ENCODE measurements around the gene PIK3R3. TPM values are rescaled to one million over a fixed set of nuclear protein-coding genes. Genes with fewer than 3 reads are reported as not detected.

The PIK3R3 gene
- total RNA-seq, 1 experiment from 2014 or later: 9.0 TPM

DNA sequence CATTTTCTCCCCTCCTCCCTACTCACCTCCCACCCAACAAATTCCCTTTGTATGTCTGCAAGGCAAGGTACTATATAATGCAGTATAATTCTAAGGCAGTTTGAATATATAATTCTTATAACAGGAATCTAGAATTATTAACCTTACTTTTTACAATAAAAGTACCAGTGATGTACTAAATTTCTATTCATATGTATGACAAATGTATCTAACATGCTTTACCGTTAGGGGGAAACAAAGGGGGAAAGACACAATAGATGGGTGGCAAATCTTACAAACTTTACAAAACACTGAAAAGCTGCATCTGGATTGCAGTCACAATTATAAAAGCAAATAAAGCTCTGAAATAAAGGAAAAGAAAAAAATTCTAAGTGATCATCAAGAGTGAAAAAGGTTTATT, 2.3 kb downstream of the PIK3R3 start:
- H3K9me3 Mint-ChIP-seq: 0 out of 2 replicates have a peak, but pooled peaks cover 3% of the 10 kb centered on the region
- H3K27me3 Mint-ChIP-seq (ENCODE audit: low read depth): peaks cover 29% of the 10 kb centered on the region
- TF ChIP-seq, protein P1, sequence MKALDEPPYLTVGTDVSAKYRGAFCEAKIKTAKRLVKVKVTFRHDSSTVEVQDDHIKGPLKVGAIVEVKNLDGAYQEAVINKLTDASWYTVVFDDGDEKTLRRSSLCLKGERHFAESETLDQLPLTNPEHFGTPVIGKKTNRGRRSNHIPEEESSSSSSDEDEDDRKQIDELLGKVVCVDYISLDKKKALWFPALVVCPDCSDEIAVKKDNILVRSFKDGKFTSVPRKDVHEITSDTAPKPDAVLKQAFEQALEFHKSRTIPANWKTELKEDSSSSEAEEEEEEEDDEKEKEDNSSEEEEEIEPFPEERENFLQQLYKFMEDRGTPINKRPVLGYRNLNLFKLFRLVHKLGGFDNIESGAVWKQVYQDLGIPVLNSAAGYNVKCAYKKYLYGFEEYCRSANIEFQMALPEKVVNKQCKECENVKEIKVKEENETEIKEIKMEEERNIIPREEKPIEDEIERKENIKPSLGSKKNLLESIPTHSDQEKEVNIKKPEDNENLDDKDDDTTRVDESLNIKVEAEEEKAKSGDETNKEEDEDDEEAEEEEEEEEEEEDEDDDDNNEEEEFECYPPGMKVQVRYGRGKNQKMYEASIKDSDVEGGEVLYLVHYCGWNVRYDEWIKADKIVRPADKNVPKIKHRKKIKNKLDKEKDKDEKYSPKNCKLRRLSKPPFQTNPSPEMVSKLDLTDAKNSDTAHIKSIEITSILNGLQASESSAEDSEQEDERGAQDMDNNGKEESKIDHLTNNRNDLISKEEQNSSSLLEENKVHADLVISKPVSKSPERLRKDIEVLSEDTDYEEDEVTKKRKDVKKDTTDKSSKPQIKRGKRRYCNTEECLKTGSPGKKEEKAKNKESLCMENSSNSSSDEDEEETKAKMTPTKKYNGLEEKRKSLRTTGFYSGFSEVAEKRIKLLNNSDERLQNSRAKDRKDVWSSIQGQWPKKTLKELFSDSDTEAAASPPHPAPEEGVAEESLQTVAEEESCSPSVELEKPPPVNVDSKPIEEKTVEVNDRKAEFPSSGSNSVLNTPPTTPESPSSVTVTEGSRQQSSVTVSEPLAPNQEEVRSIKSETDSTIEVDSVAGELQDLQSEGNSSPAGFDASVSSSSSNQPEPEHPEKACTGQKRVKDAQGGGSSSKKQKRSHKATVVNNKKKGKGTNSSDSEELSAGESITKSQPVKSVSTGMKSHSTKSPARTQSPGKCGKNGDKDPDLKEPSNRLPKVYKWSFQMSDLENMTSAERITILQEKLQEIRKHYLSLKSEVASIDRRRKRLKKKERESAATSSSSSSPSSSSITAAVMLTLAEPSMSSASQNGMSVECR (CRISPR knock-in tag; IDR thresholded peaks at IDR 0.05; ENCODE audit: borderline replicate concordance): no peak
- TF ChIP-seq NR3C1 (CRISPR knock-in tag; conservative IDR thresholded peaks at IDR 0.05; ENCODE audit: low read depth): no peak
- peak overlapping the region; percentile 90 for H3K4me3 Mint-ChIP-seq
- H3K4me1 Mint-ChIP-seq: peaks cover 23% of the 10 kb centered on the region
- ChIA-PET CTCF (no interaction called here), POLR2A (no interaction called here)
- H3K36me3 Mint-ChIP-seq: no peaks in the 10 kb centered on the region
- ATAC-seq: no peak
- no peak for DNase-seq (ENCODE audit: low spot score)
- H3K27ac Mint-ChIP-seq: no peak overlapping the region

GRCh38 chr1:46128344-46128743, 4.1 kb downstream of the PIK3R3 start:
- POLR2A ChIA-PET: no interaction called here
- Mint-ChIP-seq H3K4me3 (no peak overlapping the region), H3K27ac (no peak overlapping the region), H3K4me1 (peaks cover 14% of the 10 kb centered on the region), H3K27me3 (ENCODE audit: low read depth) (peaks cover 18% of the 10 kb centered on the region), H3K36me3 (no peaks in the 10 kb centered on the region), H3K9me3 (0 out of 2 replicates have a peak, but pooled peaks cover 3% of the 10 kb centered on the region)
- CTCF ChIA-PET: no interaction called here
- no peak for ATAC-seq
- TF ChIP-seq HMGA2 (CRISPR knock-in tag; IDR thresholded peaks at IDR 0.05) (no peak), ZNF281 (CRISPR knock-in tag; IDR thresholded peaks at IDR 0.05) (no peak), KAT7 (CRISPR knock-in tag; IDR thresholded peaks at IDR 0.05; ENCODE audit: borderline replicate concordance) (no peak), STAT6 (CRISPR knock-in tag; conservative IDR thresholded peaks at IDR 0.05; ENCODE audit: low read depth) (no peak), FOXJ3 (CRISPR knock-in tag; IDR thresholded peaks at IDR 0.05; ENCODE audit: borderline replicate concordance) (no peak), PRRX2 (CRISPR knock-in tag; IDR thresholded peaks at IDR 0.05) (no peak), SOX15 (CRISPR knock-in tag; IDR thresholded peaks at IDR 0.05) (no peak), ZBTB43 (CRISPR knock-in tag; IDR thresholded peaks at IDR 0.05) (no peak), ESRRA (CRISPR knock-in tag; IDR thresholded peaks at IDR 0.05; ENCODE audit: borderline replicate concordance) (no peak), IRF2 (CRISPR knock-in tag; IDR thresholded peaks at IDR 0.05; ENCODE audit: borderline replicate concordance, low read depth) (no peak), ZNF138 (CRISPR knock-in tag; conservative IDR thresholded peaks at IDR 0.05) (no peak), NFE2L1 (CRISPR knock-in tag; IDR thresholded peaks at IDR 0.05) (no peak), MYBL2 (CRISPR knock-in tag; IDR thresholded peaks at IDR 0.05) (no peak), TP53 (CRISPR knock-in tag; IDR thresholded peaks at IDR 0.05) (no peak), ZNF423 (CRISPR knock-in tag; IDR thresholded peaks at IDR 0.05) (no peak), USF2 (CRISPR knock-in tag; IDR thresholded peaks at IDR 0.05) (no peak)
- TF ChIP-seq, protein P2, sequence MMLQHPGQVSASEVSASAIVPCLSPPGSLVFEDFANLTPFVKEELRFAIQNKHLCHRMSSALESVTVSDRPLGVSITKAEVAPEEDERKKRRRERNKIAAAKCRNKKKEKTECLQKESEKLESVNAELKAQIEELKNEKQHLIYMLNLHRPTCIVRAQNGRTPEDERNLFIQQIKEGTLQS (CRISPR knock-in tag; conservative IDR thresholded peaks at IDR 0.05): no peak
- DNase-seq (ENCODE audit: low spot score): no peak

Measured in WTC11 (cell line).